Liver (tissue), 3 donors: Measurements from ENCODE around the gene CCDC126.

Source experiments
- CTCF ChIP-seq: fragments of 150-350 bp; IDR thresholded peaks from 2 replicates; pipeline ENCODE4 v1.5.1; 2017; ENCODE audit warnings: improper control_type of control experiment, low read depth, low read length; ENCODE audit not compliant: missing input control
- FOXA1 ChIP-seq: IDR thresholded peaks from 2 replicates; pipeline ENCODE4 v1.6.1; 2016; ENCODE audit warnings: antibody characterized with exemption
- JUND ChIP-seq, 2 donors: IDR thresholded peaks; 2 replicates each; pipeline ENCODE4 v1.6.1; 2016; ENCODE audit warnings: antibody characterized with exemption in 2 of 2
- RAD21 ChIP-seq, 2 donors: IDR thresholded peaks; 2 replicates each; pipeline ENCODE4 v1.6.1; 2016; ENCODE audit warnings: antibody characterized with exemption in 2 of 2, mild to moderate bottlenecking in 2 of 2
- RXRA ChIP-seq, 2 donors: IDR thresholded peaks; 2 replicates each; pipeline ENCODE4 v1.6.1; 2017 to 2018; ENCODE audit warnings: antibody characterized with exemption in 2 of 2, mild to moderate bottlenecking in 1 of 2
- SP1 ChIP-seq: IDR thresholded peaks from 2 replicates; pipeline ENCODE4 v1.6.1; 2018; ENCODE audit warnings: antibody characterized with exemption, mild to moderate bottlenecking
- TAF1 ChIP-seq: conservative IDR thresholded peaks from 2 replicates; pipeline ENCODE4 v1.6.1; 2016; ENCODE audit warnings: antibody characterized with exemption, mild to moderate bottlenecking
- TF ChIP-seq, protein P1 (sequence below): IDR thresholded peaks from 2 replicates; pipeline ENCODE4 v1.6.1; 2016; ENCODE audit warnings: antibody characterized with exemption, mild to moderate bottlenecking
- TF ChIP-seq, protein P2 (sequence below): IDR thresholded peaks from 2 replicates; pipeline ENCODE4 v1.6.1; 2016; ENCODE audit warnings: antibody characterized with exemption
- donor health status: healthy.
- donor health status: healthy.

GRCh38 chr7:23607866-23608265 lies 10.7 kb downstream of the CCDC126 start:
- TF ChIP-seq CTCF (no peak), TAF1 (no peak), RXRA (IDR thresholded peaks at IDR 0.05) (no peak), JUND (IDR thresholded peaks at IDR 0.05) (no peak), SP1 (no peak), RAD21 (IDR thresholded peaks at IDR 0.05) (no peak), FOXA1 (no peak)
- TF ChIP-seq, protein P1, sequence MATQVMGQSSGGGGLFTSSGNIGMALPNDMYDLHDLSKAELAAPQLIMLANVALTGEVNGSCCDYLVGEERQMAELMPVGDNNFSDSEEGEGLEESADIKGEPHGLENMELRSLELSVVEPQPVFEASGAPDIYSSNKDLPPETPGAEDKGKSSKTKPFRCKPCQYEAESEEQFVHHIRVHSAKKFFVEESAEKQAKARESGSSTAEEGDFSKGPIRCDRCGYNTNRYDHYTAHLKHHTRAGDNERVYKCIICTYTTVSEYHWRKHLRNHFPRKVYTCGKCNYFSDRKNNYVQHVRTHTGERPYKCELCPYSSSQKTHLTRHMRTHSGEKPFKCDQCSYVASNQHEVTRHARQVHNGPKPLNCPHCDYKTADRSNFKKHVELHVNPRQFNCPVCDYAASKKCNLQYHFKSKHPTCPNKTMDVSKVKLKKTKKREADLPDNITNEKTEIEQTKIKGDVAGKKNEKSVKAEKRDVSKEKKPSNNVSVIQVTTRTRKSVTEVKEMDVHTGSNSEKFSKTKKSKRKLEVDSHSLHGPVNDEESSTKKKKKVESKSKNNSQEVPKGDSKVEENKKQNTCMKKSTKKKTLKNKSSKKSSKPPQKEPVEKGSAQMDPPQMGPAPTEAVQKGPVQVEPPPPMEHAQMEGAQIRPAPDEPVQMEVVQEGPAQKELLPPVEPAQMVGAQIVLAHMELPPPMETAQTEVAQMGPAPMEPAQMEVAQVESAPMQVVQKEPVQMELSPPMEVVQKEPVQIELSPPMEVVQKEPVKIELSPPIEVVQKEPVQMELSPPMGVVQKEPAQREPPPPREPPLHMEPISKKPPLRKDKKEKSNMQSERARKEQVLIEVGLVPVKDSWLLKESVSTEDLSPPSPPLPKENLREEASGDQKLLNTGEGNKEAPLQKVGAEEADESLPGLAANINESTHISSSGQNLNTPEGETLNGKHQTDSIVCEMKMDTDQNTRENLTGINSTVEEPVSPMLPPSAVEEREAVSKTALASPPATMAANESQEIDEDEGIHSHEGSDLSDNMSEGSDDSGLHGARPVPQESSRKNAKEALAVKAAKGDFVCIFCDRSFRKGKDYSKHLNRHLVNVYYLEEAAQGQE, result no peak
- TF ChIP-seq, protein P2, sequence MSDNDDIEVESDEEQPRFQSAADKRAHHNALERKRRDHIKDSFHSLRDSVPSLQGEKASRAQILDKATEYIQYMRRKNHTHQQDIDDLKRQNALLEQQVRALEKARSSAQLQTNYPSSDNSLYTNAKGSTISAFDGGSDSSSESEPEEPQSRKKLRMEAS, result no peak
